A673 (cell line): ENCODE results near the gene NSD1. TPM values are rescaled to one million over a fixed set of nuclear protein-coding genes. Genes with fewer than 3 reads are reported as not detected.

Experiments used
- BruUV-seq: library from RNA; stranded (reverse); fragments of 400-500 nt; replicated peaks from 2 replicates; lab custom pipeline; 2021; lab: Mats Ljungman, UMichigan
- CTCF ChIA-PET: fragments of 300-600 bp; sonication (Branson Sonifier 250); formaldehyde crosslinking; loops from one replicate; lab custom pipeline; 2022; ENCODE audit warnings: antibody characterized with exemption; lab: Charles Lee
- POLR2A ChIA-PET: fragments of 300-600 bp; sonication (Branson Sonifier 250); formaldehyde crosslinking; loops from one replicate; lab custom pipeline; 2022; ENCODE audit warnings: antibody characterized with exemption; ENCODE audit not compliant: low non-redundant PET; lab: Charles Lee
- DNase-seq: peaks from one replicate; pipeline ENCODE4 v3.0.0-alpha.2; 2015; ENCODE audit warnings: low spot score
- H3K27ac ChIP-seq: fragments of 200-600 bp; sonication (generic); 2 replicates; pipeline ENCODE4 v1.5.1; 2016; ENCODE audit warnings: mixed run types, low read depth, mild to moderate bottlenecking, mixed read lengths, antibody characterized with exemption, low read length; ENCODE audit not compliant: poor library complexity, severe bottlenecking
- H3K27me3 ChIP-seq: fragments of 200-600 bp; sonication (generic); replicated peaks from 2 replicates; pipeline ENCODE4 v1.6.1; 2017; ENCODE audit warnings: mixed run types, low read depth, mild to moderate bottlenecking, mixed read lengths, antibody characterized with exemption, low read length; ENCODE audit not compliant: insufficient read depth, poor library complexity
- H3K36me3 ChIP-seq: fragments of 200-600 bp; sonication (generic); 2 replicates; pipeline ENCODE4 v1.6.1; 2016; ENCODE audit warnings: mixed run types, mild to moderate bottlenecking, mixed read lengths, antibody characterized with exemption, low read length; ENCODE audit not compliant: insufficient read depth, poor library complexity, severe bottlenecking
- H3K4me1 ChIP-seq: fragments of 200-600 bp; sonication (generic); 2 replicates; pipeline ENCODE4 v1.6.1; 2017; ENCODE audit warnings: mixed run types, mild to moderate bottlenecking, mixed read lengths, antibody characterized with exemption, low read length; ENCODE audit not compliant: insufficient read depth, poor library complexity, severe bottlenecking
- H3K4me3 ChIP-seq: fragments of 200-600 bp; sonication (generic); 2 replicates; pipeline ENCODE4 v1.5.1; 2016; ENCODE audit warnings: low read depth, mixed run types, mild to moderate bottlenecking, mixed read lengths, low read length; ENCODE audit not compliant: poor library complexity, severe bottlenecking
- H3K9me3 ChIP-seq: fragments of 200-600 bp; sonication (generic); 2 replicates; pipeline ENCODE4 v1.6.1; 2016; ENCODE audit warnings: mixed run types, low read depth, mild to moderate bottlenecking, mixed read lengths, antibody characterized with exemption, low read length; ENCODE audit not compliant: poor library complexity, severe bottlenecking
- CTCF ChIP-seq: fragments of 300-800, 200-600 bp; sonication (generic); conservative IDR thresholded peaks from 2 replicates; pipeline ENCODE4 v1.5.1; 2017; ENCODE audit warnings: low read depth, mild to moderate bottlenecking, antibody characterized with exemption, low read length, moderate library complexity, mixed read lengths
- EZH2 ChIP-seq: fragments of 200-600 bp; sonication (generic); IDR thresholded peaks from 2 replicates; pipeline ENCODE4 v1.6.1; 2017; ENCODE audit warnings: borderline replicate concordance, low read depth, mild to moderate bottlenecking, mixed read lengths, antibody characterized with exemption, low read length; ENCODE audit not compliant: poor library complexity, severe bottlenecking
- intact Hi-C: fragments of 100-400 bp; cut with micrococcal nuclease; formaldehyde crosslinking; loops from one replicate; pipeline ENCODE4 v1.10.0; 2022; ENCODE audit not compliant: unreplicated experiment
- total RNA-seq: library from RNA; stranded (reverse); gene quantifications from 2 replicates; pipeline ENCODE4 v1.2.3, GENCODE V29; 2021

Gene NSD1
- total RNA-seq, 1 experiment from 2014 or later = 74.3 TPM

- intact Hi-C loops = no loop called here
- H3K4me1 ChIP-seq = no peaks in the 10 kb centered on the region
- no peak overlapping the region for H3K4me3 ChIP-seq
- H3K27me3 ChIP-seq = no peaks in the 10 kb centered on the region
- no peak overlapping the region for H3K27ac ChIP-seq
- peaks cover 32% of the 10 kb centered on the region for H3K36me3 ChIP-seq
- no peak for DNase-seq
- H3K9me3 ChIP-seq = no peaks in the 10 kb centered on the region
- POLR2A ChIA-PET = no interaction called here
- no TSS peak for BruUV-seq
- CTCF ChIA-PET = no interaction called here
- TF ChIP-seq CTCF (no peak), EZH2 (no peak)
Measured at GRCh38 chr5:177212242-177212641, 78.7 kb downstream of the NSD1 start.

GRCh38 chr5:177220576-177220975, 87.0 kb downstream of the NSD1 start:
- no peak for DNase-seq
- no TSS peak for BruUV-seq
- Histone ChIP-seq H3K36me3 (no peaks in the 10 kb centered on the region), H3K9me3 (no peaks in the 10 kb centered on the region), H3K27me3 (no peaks in the 10 kb centered on the region), H3K4me1 (no peaks in the 10 kb centered on the region), H3K27ac (no peak overlapping the region), H3K4me3 (no peak overlapping the region)
- POLR2A ChIA-PET = no interaction called here
- CTCF ChIA-PET = no interaction called here
- TF ChIP-seq EZH2 (no peak), CTCF (no peak)
- intact Hi-C loops = no loop called here

- Histone ChIP-seq H3K9me3 (no peaks in the 10 kb centered on the region), H3K4me1 (no peaks in the 10 kb centered on the region), H3K36me3 (no peaks in the 10 kb centered on the region), H3K4me3 (no peak overlapping the region), H3K27me3 (no peaks in the 10 kb centered on the region), H3K27ac (no peak overlapping the region)
- BruUV-seq = no TSS peak
- TF ChIP-seq EZH2 = no peak
- no peak for TF ChIP-seq CTCF
- POLR2A ChIA-PET = no interaction called here
- intact Hi-C loops = no loop called here
- CTCF ChIA-PET = no interaction called here
- DNase-seq = no peak
Measured at GRCh38 chr5:177222269-177222668, 88.7 kb downstream of the NSD1 start.
